ENCODE measurements around the gene FOXB1.

The FOXB1 gene

DNA sequence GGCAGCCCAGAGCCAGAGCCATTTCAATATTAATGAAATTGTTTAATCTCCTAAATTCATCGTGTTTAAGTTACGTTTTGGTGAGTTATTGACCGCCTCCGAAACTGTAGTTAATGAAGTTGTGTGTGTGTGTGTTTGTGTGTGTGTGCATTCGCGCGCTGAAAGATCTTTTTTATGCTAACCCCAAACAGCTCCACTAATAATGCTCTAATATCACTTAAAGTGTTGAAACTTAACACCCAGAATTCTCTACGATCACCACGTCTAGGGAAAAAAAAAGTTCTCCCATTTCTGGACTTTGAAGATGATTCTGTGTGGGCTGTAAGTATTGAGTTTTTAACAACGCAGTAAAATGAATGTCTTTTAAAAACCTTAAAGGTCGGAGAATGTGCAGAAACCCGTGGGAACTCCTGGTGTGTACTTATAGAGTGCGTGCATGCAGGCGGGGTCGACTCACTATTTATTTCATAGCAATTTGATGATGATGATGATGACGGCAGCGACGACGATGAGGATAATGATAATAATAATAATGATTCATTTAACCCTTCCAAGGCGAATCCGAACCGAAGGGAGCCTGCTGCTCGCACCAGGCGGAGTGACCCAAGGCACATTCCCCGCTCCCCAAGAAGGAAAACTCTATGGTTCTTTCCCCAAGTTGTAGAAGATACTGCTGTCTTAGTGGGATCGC is 1.4 kb upstream of the FOXB1 start:
- no peak for TF ChIP-seq GATA2 (IDR thresholded peaks at IDR 0.05; ENCODE audit: low read depth, low read length)
- TF ChIP-seq GATA3 (IDR thresholded peaks at IDR 0.05; ENCODE audit: low read depth, low read length) = no peak

DNA sequence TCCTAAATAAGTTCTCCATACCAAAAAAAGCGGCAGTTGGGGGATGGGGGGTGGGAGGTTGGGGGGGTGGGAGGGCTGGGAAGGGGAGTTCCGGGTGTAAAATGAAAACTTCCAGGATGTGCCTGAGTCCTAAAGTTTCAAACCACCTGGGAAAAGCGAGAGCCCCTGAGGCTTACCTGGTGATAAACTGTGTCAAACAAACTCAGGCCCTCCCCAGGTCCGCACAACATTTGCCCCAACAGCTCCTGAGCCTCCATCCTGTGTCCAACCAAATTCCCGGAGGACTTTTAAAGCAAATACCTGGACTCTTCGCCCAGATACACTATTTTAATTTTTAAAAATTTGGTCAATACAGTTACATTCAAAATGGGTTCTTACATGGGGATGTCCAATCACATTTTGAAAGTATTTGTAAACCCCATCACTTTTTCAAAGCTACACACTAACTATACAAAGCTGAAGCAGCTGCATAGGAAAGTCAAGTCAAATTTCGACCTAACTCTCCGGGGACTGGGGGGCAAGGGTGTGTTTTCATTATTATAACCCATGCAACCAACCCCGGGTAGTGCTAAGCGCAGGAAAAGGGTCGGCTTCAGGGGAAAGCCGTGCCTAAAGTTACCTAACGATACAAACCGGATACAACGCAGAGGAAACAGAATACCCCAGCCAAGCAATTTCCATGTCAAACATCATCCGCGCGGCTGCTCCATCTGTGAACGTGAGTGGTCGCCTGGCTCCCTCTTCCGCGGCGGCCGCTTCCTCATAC is 685 bp upstream of the FOXB1 start:
- TF ChIP-seq GATA3 (IDR thresholded peaks at IDR 0.05; ENCODE audit: low read depth, low read length) (no peak), GATA2 (IDR thresholded peaks at IDR 0.05; ENCODE audit: low read depth, low read length) (no peak)

DNA sequence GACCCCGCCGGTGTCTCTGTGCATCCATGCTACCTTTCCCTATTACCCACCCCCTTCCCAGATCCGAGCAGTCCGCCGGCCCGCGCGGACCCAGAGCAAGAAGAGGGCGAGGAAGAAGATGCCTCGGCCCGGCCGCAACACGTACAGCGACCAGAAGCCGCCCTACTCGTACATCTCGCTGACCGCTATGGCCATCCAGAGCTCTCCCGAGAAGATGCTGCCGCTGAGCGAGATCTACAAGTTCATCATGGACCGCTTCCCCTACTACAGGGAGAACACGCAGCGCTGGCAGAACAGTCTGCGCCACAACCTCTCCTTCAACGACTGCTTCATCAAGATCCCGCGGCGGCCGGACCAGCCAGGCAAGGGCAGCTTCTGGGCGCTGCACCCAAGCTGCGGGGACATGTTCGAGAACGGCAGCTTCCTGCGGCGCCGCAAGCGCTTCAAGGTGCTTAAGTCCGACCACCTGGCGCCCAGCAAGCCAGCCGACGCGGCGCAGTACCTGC is 788 bp downstream of the FOXB1 start:
- no peak for TF ChIP-seq GATA2 (IDR thresholded peaks at IDR 0.05; ENCODE audit: low read depth, low read length)
- TF ChIP-seq GATA3 (IDR thresholded peaks at IDR 0.05; ENCODE audit: low read depth, low read length) = no peak

DNA sequence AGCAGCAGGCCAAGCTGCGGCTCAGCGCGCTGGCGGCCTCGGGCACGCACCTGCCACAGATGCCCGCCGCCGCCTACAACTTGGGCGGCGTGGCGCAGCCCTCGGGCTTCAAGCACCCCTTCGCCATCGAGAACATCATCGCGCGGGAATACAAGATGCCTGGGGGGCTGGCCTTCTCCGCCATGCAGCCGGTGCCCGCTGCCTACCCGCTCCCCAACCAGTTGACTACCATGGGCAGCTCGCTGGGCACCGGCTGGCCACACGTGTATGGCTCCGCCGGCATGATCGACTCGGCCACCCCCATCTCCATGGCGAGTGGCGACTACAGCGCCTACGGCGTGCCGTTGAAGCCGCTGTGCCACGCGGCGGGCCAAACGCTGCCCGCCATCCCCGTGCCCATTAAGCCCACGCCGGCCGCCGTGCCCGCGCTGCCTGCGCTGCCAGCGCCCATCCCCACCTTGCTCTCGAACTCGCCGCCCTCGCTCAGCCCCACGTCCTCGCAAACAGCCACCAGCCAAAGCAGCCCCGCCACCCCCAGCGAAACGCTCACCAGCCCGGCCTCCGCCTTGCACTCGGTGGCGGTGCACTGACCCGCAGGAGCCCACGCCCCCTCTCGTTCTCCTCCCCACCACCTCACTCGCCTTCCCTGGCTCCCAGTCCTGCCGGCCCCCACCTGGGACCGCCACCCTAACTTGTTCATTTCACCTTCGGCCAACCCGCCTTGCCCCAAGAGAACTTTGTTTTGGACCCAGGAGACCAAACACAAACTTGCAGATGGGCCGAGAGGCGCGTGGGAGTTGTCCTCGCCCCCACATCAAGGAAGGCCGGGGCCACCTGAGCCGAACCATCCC is 1.5 kb downstream of the FOXB1 start:
- TF ChIP-seq GATA3 (IDR thresholded peaks at IDR 0.05; ENCODE audit: low read depth, low read length) (no peak), GATA2 (IDR thresholded peaks at IDR 0.05; ENCODE audit: low read depth, low read length) (no peak)

DNA sequence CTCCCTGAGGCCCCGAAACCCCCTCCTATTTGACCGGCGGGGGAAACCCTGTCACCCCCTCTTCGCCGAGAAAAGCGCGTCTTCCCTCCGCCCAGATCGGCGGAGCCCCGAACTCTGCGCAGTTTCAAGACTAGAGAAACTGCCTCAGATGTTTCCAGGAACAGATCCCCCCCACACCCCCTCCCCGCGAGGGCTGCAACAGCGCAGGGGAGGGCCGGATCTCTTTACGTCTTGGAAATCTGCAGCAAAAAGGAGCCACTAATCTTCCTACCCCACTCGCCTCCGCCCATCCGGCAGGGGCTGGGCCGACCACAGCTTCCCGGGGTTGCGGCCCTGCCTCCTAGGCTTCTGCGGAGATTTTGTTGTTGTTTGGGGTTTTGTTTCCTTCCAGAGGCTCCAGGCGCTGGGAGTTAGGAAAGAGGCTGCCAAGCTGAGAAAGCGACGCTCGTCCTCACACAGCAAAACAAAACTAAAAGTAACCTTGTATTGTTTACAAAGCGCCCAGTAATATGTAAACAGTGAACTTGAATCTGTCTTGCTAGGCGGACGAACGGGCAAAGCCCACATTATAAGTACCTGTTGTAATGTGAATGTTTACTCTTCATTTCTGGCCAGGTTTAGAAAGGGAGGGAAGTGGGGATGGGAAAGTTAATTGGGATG is 2.2 kb downstream of the FOXB1 start:
- no peak for TF ChIP-seq GATA2 (IDR thresholded peaks at IDR 0.05; ENCODE audit: low read depth, low read length)
- no peak for TF ChIP-seq GATA3 (IDR thresholded peaks at IDR 0.05; ENCODE audit: low read depth, low read length)

DNA sequence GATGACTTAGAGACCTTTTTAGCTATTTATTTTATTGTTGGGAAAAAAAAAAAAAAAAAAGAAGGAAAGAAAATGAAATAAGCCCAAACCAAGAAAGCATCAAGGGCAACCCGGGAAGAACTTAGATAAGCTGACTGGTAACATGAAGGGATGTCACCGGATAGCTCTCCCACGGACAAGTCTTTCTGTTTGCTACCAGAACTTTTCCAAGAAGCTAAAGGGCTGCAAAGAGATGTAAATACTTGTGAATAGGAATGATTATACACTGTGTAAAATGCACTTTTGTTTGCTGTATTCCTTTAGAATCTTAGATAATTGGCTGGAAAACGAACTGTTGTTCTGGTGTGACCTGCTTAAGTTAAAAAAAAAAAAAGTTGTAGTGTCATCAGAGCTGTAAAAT is 2.8 kb downstream of the FOXB1 start:
- TF ChIP-seq GATA3 (IDR thresholded peaks at IDR 0.05; ENCODE audit: low read depth, low read length) = no peak
- TF ChIP-seq GATA2 (IDR thresholded peaks at IDR 0.05; ENCODE audit: low read depth, low read length) = no peak

DNA sequence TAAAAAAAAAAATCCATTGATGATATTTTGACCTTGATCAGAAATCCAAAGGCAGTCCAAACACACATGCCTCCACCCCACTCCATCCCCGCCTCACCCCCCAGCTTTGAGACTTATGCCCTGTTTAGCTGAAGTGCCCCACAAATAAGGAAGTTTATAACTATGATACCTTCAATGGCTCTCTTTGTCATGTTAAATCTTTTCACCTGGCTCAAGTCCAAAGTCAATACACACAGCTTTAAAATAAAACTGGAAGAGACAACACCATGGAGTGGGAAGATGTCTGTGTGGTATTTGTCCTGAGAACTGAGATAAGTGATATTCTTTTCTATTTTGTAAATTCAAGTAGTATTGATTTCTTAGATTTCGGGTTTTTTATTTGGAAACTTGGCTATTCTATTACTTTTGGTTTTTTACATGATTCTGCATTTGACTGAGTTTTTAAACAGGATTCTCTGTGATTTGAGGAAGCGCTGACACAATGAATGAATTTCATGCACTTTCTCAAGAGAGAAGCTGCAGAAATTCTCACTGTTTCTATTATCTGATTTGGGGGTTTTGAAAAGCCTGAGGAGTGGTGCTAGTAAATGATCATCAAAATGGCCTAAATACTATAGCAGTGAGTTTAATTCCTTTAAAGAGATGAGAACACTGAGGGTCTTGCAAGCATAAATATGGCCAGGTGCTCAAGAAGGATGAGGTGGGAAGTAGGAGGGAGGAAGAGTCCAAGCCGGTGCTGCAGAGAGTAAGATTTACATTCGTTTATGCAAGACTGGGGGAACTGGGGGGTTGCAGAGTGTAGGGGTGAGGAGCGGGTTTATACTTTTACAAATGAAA is 5.2 kb downstream of the FOXB1 start:
- TF ChIP-seq GATA2 (IDR thresholded peaks at IDR 0.05; ENCODE audit: low read depth, low read length) (no peak), GATA3 (IDR thresholded peaks at IDR 0.05; ENCODE audit: low read depth, low read length) (no peak)

DNA sequence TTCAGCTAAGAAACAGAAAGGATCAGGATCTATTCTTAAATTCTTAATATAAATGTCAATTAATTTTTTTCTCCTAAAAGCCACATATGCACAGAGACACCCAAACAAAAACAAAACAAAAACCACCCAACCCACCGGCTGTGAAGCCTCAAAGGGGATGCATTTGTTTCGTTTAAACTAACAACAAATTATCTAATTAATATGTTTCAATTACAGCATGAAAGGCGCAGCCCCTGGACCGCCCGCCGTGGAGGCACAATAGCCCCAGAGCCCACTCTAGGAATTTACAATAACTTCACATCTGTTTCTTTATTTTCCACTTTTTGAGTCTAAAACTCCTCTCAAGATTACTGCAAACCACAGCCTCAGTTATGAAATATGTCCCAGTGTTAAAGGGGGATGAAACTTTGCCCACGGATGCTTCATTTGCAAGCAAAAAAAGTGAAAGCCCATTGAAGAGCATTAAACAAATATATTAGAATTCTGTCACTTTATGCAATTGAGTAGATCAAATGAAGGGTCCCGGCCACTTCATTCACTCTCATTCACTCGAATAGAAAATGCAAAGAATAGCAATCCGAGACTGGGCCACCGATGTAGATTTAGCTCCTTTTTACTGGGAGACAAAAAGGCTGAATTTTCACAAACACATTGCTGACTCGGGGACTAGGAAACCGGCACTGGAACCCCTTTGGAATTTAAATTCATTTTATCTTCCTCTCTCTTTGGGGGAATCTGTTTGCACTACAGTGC is 6.0 kb downstream of the FOXB1 start:
- TF ChIP-seq GATA2 (IDR thresholded peaks at IDR 0.05; ENCODE audit: low read depth, low read length) (no peak), GATA3 (IDR thresholded peaks at IDR 0.05; ENCODE audit: low read depth, low read length) (no peak)

DNA sequence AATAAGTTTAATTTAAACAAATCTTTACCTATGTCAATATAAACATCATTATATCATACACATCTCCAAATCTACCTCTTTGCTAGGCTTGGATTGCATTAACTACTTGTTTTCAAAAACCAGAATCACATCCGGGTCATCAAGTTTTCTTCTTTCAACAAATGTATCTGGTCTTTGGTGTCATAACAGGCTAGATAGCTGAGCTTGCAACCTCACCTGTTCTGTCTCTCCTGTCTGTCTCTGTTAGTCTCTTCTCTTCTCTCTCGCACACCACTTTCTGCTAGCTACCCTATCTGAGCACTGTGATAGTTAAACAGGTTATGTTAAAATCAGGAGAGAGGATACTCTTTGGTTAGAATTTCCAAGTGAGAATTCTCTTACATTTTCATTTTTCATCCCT is 6.7 kb downstream of the FOXB1 start:
- TF ChIP-seq GATA2 (IDR thresholded peaks at IDR 0.05; ENCODE audit: low read depth, low read length) (no peak), GATA3 (IDR thresholded peaks at IDR 0.05; ENCODE audit: low read depth, low read length) (no peak)

DNA sequence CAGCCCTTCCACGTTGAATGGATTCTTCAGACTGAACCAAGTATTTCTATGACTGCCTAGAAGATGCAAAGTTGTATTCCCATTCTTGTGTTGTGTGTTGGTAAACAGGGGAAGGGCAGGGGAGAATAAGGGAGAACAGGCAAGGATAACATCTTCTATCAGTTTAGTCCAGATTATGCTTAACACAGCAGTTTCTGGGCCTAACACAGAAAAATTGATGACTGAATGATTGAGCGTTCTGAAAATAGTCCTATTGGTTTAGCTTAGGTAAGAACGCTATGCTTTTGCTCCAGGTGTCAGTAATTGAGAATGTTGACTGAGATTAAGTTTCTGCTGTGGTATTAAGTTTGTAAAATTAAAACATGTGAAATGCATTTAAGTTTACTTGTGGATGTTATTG is 8.6 kb downstream of the FOXB1 start:
- TF ChIP-seq GATA3 (IDR thresholded peaks at IDR 0.05; ENCODE audit: low read depth, low read length) (no peak), GATA2 (IDR thresholded peaks at IDR 0.05; ENCODE audit: low read depth, low read length) (no peak)

DNA sequence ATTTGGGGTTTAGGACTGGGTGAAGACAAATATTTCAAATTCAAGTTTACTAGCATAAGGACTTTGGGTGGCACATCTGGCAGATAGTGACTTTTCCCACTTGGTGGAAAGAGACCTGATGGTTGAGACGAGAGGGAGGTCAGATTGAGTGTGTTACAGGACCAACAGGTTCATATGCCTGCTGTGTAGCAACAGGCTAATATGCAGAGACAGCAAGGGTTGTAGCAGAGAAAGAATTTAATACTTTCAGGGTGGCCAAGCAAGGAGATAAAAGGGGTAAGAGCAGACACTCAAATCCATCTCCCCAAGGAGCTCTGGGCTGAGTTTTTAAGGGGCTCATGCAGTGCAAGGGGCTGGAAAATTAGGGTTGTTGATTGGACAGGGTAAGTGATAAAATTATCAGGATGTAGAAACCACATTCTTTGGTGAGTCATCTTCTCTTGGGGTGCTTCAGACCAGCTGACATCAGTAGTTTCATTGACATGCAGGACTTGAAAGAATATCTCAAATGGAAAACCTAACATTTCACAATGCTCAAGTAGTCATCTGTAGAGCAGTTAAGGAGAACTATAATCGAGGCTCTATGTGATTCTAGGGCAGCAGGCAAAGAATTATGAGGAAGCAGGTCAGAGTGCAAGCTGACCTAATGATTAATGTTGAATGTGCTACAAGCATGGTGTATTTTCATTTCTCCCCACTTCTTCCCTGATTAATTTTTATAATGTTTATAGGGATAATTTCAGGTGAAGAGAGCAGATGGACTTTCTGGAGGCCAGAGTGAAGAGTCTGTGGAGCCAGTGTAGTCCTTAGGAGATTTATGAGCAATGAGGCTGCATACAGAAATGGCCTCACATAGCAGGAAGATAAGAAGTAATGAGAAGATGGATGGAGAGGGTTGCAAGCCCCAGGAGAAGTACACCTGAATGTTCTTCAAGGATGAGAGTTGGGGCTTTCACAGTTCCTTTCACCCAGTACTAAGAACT is 13.7 kb downstream of the FOXB1 start:
- TF ChIP-seq GATA3 (IDR thresholded peaks at IDR 0.05; ENCODE audit: low read depth, low read length) = no peak
- no peak for TF ChIP-seq GATA2 (IDR thresholded peaks at IDR 0.05; ENCODE audit: low read depth, low read length)

Data from SH-SY5Y (cell line).